ENCODE measurements around the gene NRG4. TPM values are rescaled to one million over a fixed set of nuclear protein-coding genes. Genes with fewer than 3 reads are reported as not detected.
"Not testable (repeated sequence)": the region's sequence is repeated elsewhere in the genome, so short reads cannot be mapped to it uniquely, and the experiment has no call there.

NRG4 gene
- total RNA-seq, 1 experiment from 2014 or later: 1.4 TPM

GRCh38 chr15:76024021-76024768 lies 12.0 kb upstream of the NRG4 start:
- H3K27me3 ChIP-seq: no peaks in the 10 kb centered on the region
- no peak overlapping the region; the same call in 1 of the 2 replicates for H3K27ac ChIP-seq
- DNase-seq: peak; percentile 65
- H3K9me3 ChIP-seq (replicated peaks): 0 out of 2 replicates have a peak, but pooled peaks cover 3% of the 10 kb centered on the region
- H3K36me3 ChIP-seq: no peaks in the 10 kb centered on the region
- H3K4me3 ChIP-seq: no peak overlapping the region
- peaks cover 5% of the 10 kb centered on the region; the same call in 1 of the 2 replicates for H3K4me1 ChIP-seq

- H3K4me1 ChIP-seq; H3K36me3 ChIP-seq; DNase-seq; H3K4me3 ChIP-seq; H3K9me3 ChIP-seq (replicated peaks); H3K27me3 ChIP-seq; H3K27ac ChIP-seq: not testable (repeated sequence)
These were observed 1.2 kb upstream of the NRG4 start for GRCh38 chr15:76013470-76013869.

GRCh38 chr15:76010613-76011012 lies 1.6 kb downstream of the NRG4 start:
- H3K27ac ChIP-seq: no peak overlapping the region
- H3K4me1 ChIP-seq: no peaks in the 10 kb centered on the region
- no peaks in the 10 kb centered on the region for H3K9me3 ChIP-seq (replicated peaks)
- H3K36me3 ChIP-seq: no peaks in the 10 kb centered on the region
- no peak overlapping the region for H3K4me3 ChIP-seq
- no peak for DNase-seq
- H3K27me3 ChIP-seq: no peaks in the 10 kb centered on the region

GRCh38 chr15:76006136-76006778 lies 6.0 kb downstream of the NRG4 start:
- Histone ChIP-seq H3K36me3 (no peaks in the 10 kb centered on the region), H3K9me3 (replicated peaks) (no peaks in the 10 kb centered on the region), H3K27me3 (no peaks in the 10 kb centered on the region), H3K4me3 (no peak overlapping the region), H3K4me1 (no peaks in the 10 kb centered on the region), H3K27ac (no peak overlapping the region)
- no peak for DNase-seq

- H3K27ac ChIP-seq: no peak overlapping the region
- no peak overlapping the region for H3K4me3 ChIP-seq
- no peak for DNase-seq
- no peaks in the 10 kb centered on the region for H3K4me1 ChIP-seq
- H3K36me3 ChIP-seq: no peaks in the 10 kb centered on the region
- no peaks in the 10 kb centered on the region for H3K9me3 ChIP-seq (replicated peaks)
- H3K27me3 ChIP-seq: no peaks in the 10 kb centered on the region
These were observed 8.9 kb downstream of the NRG4 start for GRCh38 chr15:76003364-76003763.

- no peaks in the 10 kb centered on the region for H3K36me3 ChIP-seq
- H3K27ac ChIP-seq: no peak overlapping the region
- H3K4me3 ChIP-seq: no peak overlapping the region
- no peaks in the 10 kb centered on the region for H3K4me1 ChIP-seq
- no peaks in the 10 kb centered on the region for H3K9me3 ChIP-seq (replicated peaks)
- DNase-seq: no peak
- H3K27me3 ChIP-seq: no peaks in the 10 kb centered on the region
These were observed 16.6 kb downstream of the NRG4 start for GRCh38 chr15:75995611-75996010.

GRCh38 chr15:75994220-75994619 lies 18.0 kb downstream of the NRG4 start:
- no peak for DNase-seq
- no peak overlapping the region for H3K4me3 ChIP-seq
- no peaks in the 10 kb centered on the region for H3K4me1 ChIP-seq
- no peaks in the 10 kb centered on the region for H3K9me3 ChIP-seq (replicated peaks)
- no peak overlapping the region for H3K27ac ChIP-seq
- H3K27me3 ChIP-seq: no peaks in the 10 kb centered on the region
- no peaks in the 10 kb centered on the region for H3K36me3 ChIP-seq

- Histone ChIP-seq H3K9me3 (replicated peaks) (no peaks in the 10 kb centered on the region), H3K27me3 (no peaks in the 10 kb centered on the region), H3K4me1 (no peaks in the 10 kb centered on the region), H3K4me3 (no peak overlapping the region), H3K36me3 (no peaks in the 10 kb centered on the region), H3K27ac (no peak overlapping the region)
- no peak for DNase-seq
These were observed 19.3 kb downstream of the NRG4 start for GRCh38 chr15:75992897-75993296.

GRCh38 chr15:75989875-75990274 lies 22.3 kb downstream of the NRG4 start:
- no peaks in the 10 kb centered on the region for H3K36me3 ChIP-seq
- no peak for DNase-seq
- no peaks in the 10 kb centered on the region for H3K4me1 ChIP-seq
- H3K9me3 ChIP-seq (replicated peaks): no peaks in the 10 kb centered on the region
- no peak overlapping the region for H3K27ac ChIP-seq
- no peak overlapping the region for H3K4me3 ChIP-seq
- no peaks in the 10 kb centered on the region for H3K27me3 ChIP-seq

- Histone ChIP-seq H3K4me1 (no peaks in the 10 kb centered on the region), H3K9me3 (replicated peaks) (no peaks in the 10 kb centered on the region), H3K4me3 (no peak overlapping the region), H3K27ac (no peak overlapping the region), H3K27me3 (no peaks in the 10 kb centered on the region), H3K36me3 (no peaks in the 10 kb centered on the region)
- no peak for DNase-seq
These were observed 23.2 kb downstream of the NRG4 start for GRCh38 chr15:75989045-75989444.

- no peaks in the 10 kb centered on the region for H3K36me3 ChIP-seq
These were observed 26.3 kb downstream of the NRG4 start for GRCh38 chr15:75985971-75986370.

GRCh38 chr15:75984706-75985105 lies 27.5 kb downstream of the NRG4 start:
- not testable (repeated sequence) for DNase-seq; H3K27ac ChIP-seq; H3K4me1 ChIP-seq; H3K4me3 ChIP-seq; H3K27me3 ChIP-seq; H3K36me3 ChIP-seq; H3K9me3 ChIP-seq (replicated peaks)

More at GRCh38 chr15:75985971-75986370, 26.3 kb downstream of the NRG4 start:
- H3K27ac ChIP-seq: no peak overlapping the region
- DNase-seq: no peak
- H3K27me3 ChIP-seq: no peaks in the 10 kb centered on the region
- H3K9me3 ChIP-seq (replicated peaks): no peaks in the 10 kb centered on the region
- H3K4me3 ChIP-seq: no peak overlapping the region
- H3K4me1 ChIP-seq: peaks cover 3% of the 10 kb centered on the region; the same call in 1 of the 2 replicates

- Histone ChIP-seq H3K4me1 (peaks cover 3% of the 10 kb centered on the region; the same call in 1 of the 2 replicates), H3K9me3 (replicated peaks) (no peaks in the 10 kb centered on the region), H3K4me3 (no peak overlapping the region), H3K27me3 (no peaks in the 10 kb centered on the region), H3K27ac (no peak overlapping the region), H3K36me3 (no peaks in the 10 kb centered on the region)
- peak; percentile 29 to 37 for DNase-seq
These were observed 29.8 kb downstream of the NRG4 start for GRCh38 chr15:75982468-75982867.

- Histone ChIP-seq H3K4me3 (no peak overlapping the region), H3K9me3 (replicated peaks) (no peaks in the 10 kb centered on the region), H3K27ac (no peak overlapping the region), H3K4me1 (peaks cover 3% of the 10 kb centered on the region; the same call in 1 of the 2 replicates), H3K27me3 (no peaks in the 10 kb centered on the region), H3K36me3 (no peaks in the 10 kb centered on the region)
- no peak for DNase-seq
These were observed 30.9 kb downstream of the NRG4 start for GRCh38 chr15:75981149-75981815.

GRCh38 chr15:75976766-75977165 lies 35.5 kb downstream of the NRG4 start:
- not testable (repeated sequence) for H3K36me3 ChIP-seq; H3K27me3 ChIP-seq; H3K9me3 ChIP-seq (replicated peaks); H3K4me3 ChIP-seq; H3K27ac ChIP-seq; H3K4me1 ChIP-seq; DNase-seq
